ENCODE results near the gene LEMD2.

The LEMD2 gene

GRCh38 chr6:33740794-33741193 is 48.1 kb downstream of the LEMD2 start:
- ChIA-PET CTCF (no interaction called here), POLR2A (interaction anchor here (1.4 kb wide), 1 partner anchor 29 kb away, joined by 4 read pairs; the partner anchor contains the start of gene UQCC2)
- no peak for DNase-seq (ENCODE audit: extremely low spot score)
- TF ChIP-seq TARDBP (IDR thresholded peaks at IDR 0.05) = no peak
- TF ChIP-seq PKNOX1 (IDR thresholded peaks at IDR 0.05) = no peak
- TF ChIP-seq CTBP1 (IDR thresholded peaks at IDR 0.05; ENCODE audit: borderline replicate concordance) = no peak
- TF ChIP-seq HDGF (IDR thresholded peaks at IDR 0.05; ENCODE audit: borderline replicate concordance) = no peak
- TF ChIP-seq SUZ12 (IDR thresholded peaks at IDR 0.05) = no peak
- no peak for TF ChIP-seq ZNF384 (IDR thresholded peaks at IDR 0.05)
- TF ChIP-seq BHLHE40 (IDR thresholded peaks at IDR 0.05; ENCODE audit: borderline replicate concordance) = no peak
- TF ChIP-seq LEF1 (IDR thresholded peaks at IDR 0.05; ENCODE audit: borderline replicate concordance) = no peak
- no peak for TF ChIP-seq ARNT (IDR thresholded peaks at IDR 0.05)
- TF ChIP-seq L3MBTL2 (conservative IDR thresholded peaks at IDR 0.05) = no peak
- TF ChIP-seq ELF4 (IDR thresholded peaks at IDR 0.05) = no peak
- TF ChIP-seq FOXM1 (IDR thresholded peaks at IDR 0.05; ENCODE audit: borderline replicate concordance) = no peak

GRCh38 chr6:33740204-33740608 is 48.7 kb downstream of the LEMD2 start:
- CTCF ChIA-PET = no interaction called here

GRCh38 chr6:33739571-33739970 is 49.4 kb downstream of the LEMD2 start:
- POLR2A ChIA-PET = interaction anchor here (1.4 kb wide), 1 partner anchor 28 kb away, joined by 4 read pairs; the partner anchor contains the start of gene UQCC2
- DNase-seq (ENCODE audit: extremely low spot score) = no peak
- CTCF ChIA-PET = no interaction called here
- TF ChIP-seq TARDBP (IDR thresholded peaks at IDR 0.05) = no peak
- TF ChIP-seq SUZ12 (IDR thresholded peaks at IDR 0.05) = no peak
- no peak for TF ChIP-seq NFRKB (IDR thresholded peaks at IDR 0.05)
- no peak for TF ChIP-seq ARNT (IDR thresholded peaks at IDR 0.05)
- no peak for TF ChIP-seq HDGF (IDR thresholded peaks at IDR 0.05; ENCODE audit: borderline replicate concordance)
- TF ChIP-seq ZNF384 (IDR thresholded peaks at IDR 0.05) = no peak
- no peak for TF ChIP-seq SP1 (IDR thresholded peaks at IDR 0.05)
- no peak for TF ChIP-seq FOXA1 (IDR thresholded peaks at IDR 0.05)
- no peak for TF ChIP-seq PKNOX1 (IDR thresholded peaks at IDR 0.05)
- TF ChIP-seq FOXK2 (IDR thresholded peaks at IDR 0.05) = no peak
- TF ChIP-seq CTBP1 (IDR thresholded peaks at IDR 0.05; ENCODE audit: borderline replicate concordance) = no peak
- TF ChIP-seq ELF4 (IDR thresholded peaks at IDR 0.05) = no peak
- TF ChIP-seq LEF1 (IDR thresholded peaks at IDR 0.05; ENCODE audit: borderline replicate concordance) = no peak
- no peak for TF ChIP-seq BHLHE40 (IDR thresholded peaks at IDR 0.05; ENCODE audit: borderline replicate concordance)
- no peak for TF ChIP-seq L3MBTL2 (conservative IDR thresholded peaks at IDR 0.05)
- no peak for TF ChIP-seq FOXM1 (IDR thresholded peaks at IDR 0.05; ENCODE audit: borderline replicate concordance)

More at GRCh38 chr6:33740204-33740608, 48.7 kb downstream of the LEMD2 start:
- no peak for TF ChIP-seq FOXA1 (IDR thresholded peaks at IDR 0.05)
- DNase-seq (ENCODE audit: extremely low spot score) = no peak
- POLR2A ChIA-PET = interaction anchor here (1.4 kb wide), 1 partner anchor 29 kb away, joined by 4 read pairs; the partner anchor contains the start of gene UQCC2

DNA sequence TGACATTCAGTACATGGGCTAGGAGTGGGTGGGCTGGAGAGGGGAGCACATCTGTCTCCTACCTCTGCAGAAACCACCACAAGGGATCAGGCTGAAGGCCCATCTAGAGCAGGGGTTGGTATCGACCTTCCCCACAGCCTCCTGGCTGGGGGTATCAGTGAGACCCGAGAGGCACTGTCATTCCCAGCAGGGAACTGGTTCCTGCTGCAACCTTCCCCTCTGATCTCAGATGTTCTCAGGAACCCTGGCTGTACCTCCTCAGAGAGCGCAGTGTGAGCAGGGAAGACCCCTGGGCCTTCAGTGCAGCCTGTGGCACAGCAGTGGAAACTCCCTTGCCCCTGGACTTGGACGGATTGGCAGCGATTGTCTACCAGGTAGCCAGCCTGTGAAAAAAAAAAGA is 50.1 kb downstream of the LEMD2 start:
- POLR2A ChIA-PET = no interaction called here
- CTCF ChIA-PET = no interaction called here
- DNase-seq (ENCODE audit: extremely low spot score) = no peak
- no peak for TF ChIP-seq FOXK2 (IDR thresholded peaks at IDR 0.05)
- TF ChIP-seq SUZ12 (IDR thresholded peaks at IDR 0.05) = no peak
- no peak for TF ChIP-seq ELF4 (IDR thresholded peaks at IDR 0.05)
- no peak for TF ChIP-seq PKNOX1 (IDR thresholded peaks at IDR 0.05)
- TF ChIP-seq BHLHE40 (IDR thresholded peaks at IDR 0.05; ENCODE audit: borderline replicate concordance) = no peak
- TF ChIP-seq FOXA1 (IDR thresholded peaks at IDR 0.05) = no peak
- TF ChIP-seq FOXM1 (IDR thresholded peaks at IDR 0.05; ENCODE audit: borderline replicate concordance) = no peak
- TF ChIP-seq HDGF (IDR thresholded peaks at IDR 0.05; ENCODE audit: borderline replicate concordance) = no peak
- TF ChIP-seq CTBP1 (IDR thresholded peaks at IDR 0.05; ENCODE audit: borderline replicate concordance) = no peak
- no peak for TF ChIP-seq TARDBP (IDR thresholded peaks at IDR 0.05)
- no peak for TF ChIP-seq ARNT (IDR thresholded peaks at IDR 0.05)
- TF ChIP-seq L3MBTL2 (conservative IDR thresholded peaks at IDR 0.05) = no peak
- TF ChIP-seq SP1 (IDR thresholded peaks at IDR 0.05) = no peak

DNA sequence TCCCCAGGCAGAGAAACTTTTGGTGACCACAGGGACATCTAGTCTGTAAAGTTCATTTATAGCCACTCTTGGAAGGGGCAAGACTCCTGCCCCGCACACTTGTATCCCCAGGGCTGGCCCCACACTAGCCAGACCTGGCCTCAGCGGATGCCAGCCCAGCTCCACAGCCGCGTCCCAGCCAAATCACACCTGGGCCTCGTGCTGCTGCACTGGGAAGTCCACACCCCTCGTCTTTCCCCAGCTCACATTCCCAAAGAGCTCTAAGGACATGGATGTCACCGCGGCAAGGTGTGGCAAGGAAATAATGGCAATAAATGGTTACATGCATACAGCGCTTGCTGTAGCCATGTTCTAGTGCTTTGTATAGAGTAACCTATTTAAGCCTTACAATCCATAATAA is 50.8 kb downstream of the LEMD2 start:
- POLR2A ChIA-PET = interaction anchor here (1.6 kb wide), 1 partner anchor 27 kb away, joined by 10 read pairs; the partner anchor contains the start of gene UQCC2
- TF ChIP-seq ELF4 (IDR thresholded peaks at IDR 0.05) (no peak), FOXK2 (IDR thresholded peaks at IDR 0.05) (no peak), SUZ12 (IDR thresholded peaks at IDR 0.05) (no peak), ARNT (IDR thresholded peaks at IDR 0.05) (no peak), LEF1 (IDR thresholded peaks at IDR 0.05; ENCODE audit: borderline replicate concordance) (no peak), ZNF384 (IDR thresholded peaks at IDR 0.05) (no peak), L3MBTL2 (conservative IDR thresholded peaks at IDR 0.05) (no peak), FOXA1 (IDR thresholded peaks at IDR 0.05) (no peak), TARDBP (IDR thresholded peaks at IDR 0.05) (no peak), PKNOX1 (IDR thresholded peaks at IDR 0.05) (no peak), FOXM1 (IDR thresholded peaks at IDR 0.05; ENCODE audit: borderline replicate concordance) (no peak), NFRKB (IDR thresholded peaks at IDR 0.05) (no peak), SP1 (IDR thresholded peaks at IDR 0.05) (no peak), CTBP1 (IDR thresholded peaks at IDR 0.05; ENCODE audit: borderline replicate concordance) (no peak), HDGF (IDR thresholded peaks at IDR 0.05; ENCODE audit: borderline replicate concordance) (no peak), BHLHE40 (IDR thresholded peaks at IDR 0.05; ENCODE audit: borderline replicate concordance) (no peak)
- DNase-seq (ENCODE audit: extremely low spot score) = no peak
- CTCF ChIA-PET = interaction anchor here (1.3 kb wide), 1 partner anchor 22 kb away, joined by 3 read pairs; no protein-coding TSS in a partner anchor

Measured in HEK293T (cell line).